TTC549 (cell line): Measurements from ENCODE around the gene USP48.
"Not testable (repeated sequence)": the region's sequence is repeated elsewhere in the genome, so short reads cannot be mapped to it uniquely, and the experiment has no call there.

Experiments used
- FAIRE-seq: peaks from 2 replicates; lab custom pipeline; 2012; peaks lifted over from hg19 to GRCh38; lab: Jason Lieb, UNC

The USP48 gene

GRCh38 chr1:21815724-21816321, 32.9 kb upstream of the USP48 start:
- FAIRE-seq = no peak

GRCh38 chr1:21814981-21815582, 32.1 kb upstream of the USP48 start:
- FAIRE-seq = no peak

- FAIRE-seq = no peak
Measured at GRCh38 chr1:21814241-21814918, 31.4 kb upstream of the USP48 start.

GRCh38 chr1:21813542-21813941, 30.6 kb upstream of the USP48 start:
- FAIRE-seq = no peak

- no peak for FAIRE-seq
Measured at GRCh38 chr1:21811875-21812305, 28.9 kb upstream of the USP48 start, which contains the start of gene LDLRAD2. TSS of gene LDLRAD2 (plus strand) at chr1:21812265. CDS start at chr1:21812452, 187 bp downstream.

GRCh38 chr1:21804536-21804935, 21.6 kb upstream of the USP48 start:
- FAIRE-seq = no peak

- no peak for FAIRE-seq
Measured at GRCh38 chr1:21801100-21801499, 18.2 kb upstream of the USP48 start.

GRCh38 chr1:21799730-21800129, 16.8 kb upstream of the USP48 start:
- no peak for FAIRE-seq

- FAIRE-seq = no peak
Measured at GRCh38 chr1:21795075-21795474, 12.1 kb upstream of the USP48 start.

- FAIRE-seq = no peak
Measured at GRCh38 chr1:21794656-21795055, 11.7 kb upstream of the USP48 start.

GRCh38 chr1:21793104-21793503, 10.2 kb upstream of the USP48 start:
- FAIRE-seq = no peak

GRCh38 chr1:21786640-21787039, 3.7 kb upstream of the USP48 start:
- FAIRE-seq = no peak

GRCh38 chr1:21785764-21786163, 2.8 kb upstream of the USP48 start:
- not testable (repeated sequence) for FAIRE-seq

GRCh38 chr1:21783679-21784603, 992 bp upstream of the USP48 start:
- no peak for FAIRE-seq

GRCh38 chr1:21782349-21782867, 541 bp downstream of the USP48 start:
- no peak for FAIRE-seq

- no peak for FAIRE-seq
Measured at GRCh38 chr1:21781815-21782348, 1.1 kb downstream of the USP48 start.

- no peak for FAIRE-seq
Measured at GRCh38 chr1:21779613-21780521, 3.1 kb downstream of the USP48 start.

- no peak for FAIRE-seq
Measured at GRCh38 chr1:21778405-21778727, 4.6 kb downstream of the USP48 start.

GRCh38 chr1:21776925-21777324, 6.0 kb downstream of the USP48 start:
- not testable (repeated sequence) for FAIRE-seq

- no peak for FAIRE-seq
Measured at GRCh38 chr1:21775985-21776562, 6.9 kb downstream of the USP48 start.

GRCh38 chr1:21775550-21775914, 7.4 kb downstream of the USP48 start:
- FAIRE-seq = no peak
